ENCODE data around the gene IL24. TPM values are rescaled to one million over a fixed set of nuclear protein-coding genes. Genes with fewer than 3 reads are reported as not detected.

IL24 gene
- total RNA-seq, 2 donors from 2014 or later: not detected

DNA sequence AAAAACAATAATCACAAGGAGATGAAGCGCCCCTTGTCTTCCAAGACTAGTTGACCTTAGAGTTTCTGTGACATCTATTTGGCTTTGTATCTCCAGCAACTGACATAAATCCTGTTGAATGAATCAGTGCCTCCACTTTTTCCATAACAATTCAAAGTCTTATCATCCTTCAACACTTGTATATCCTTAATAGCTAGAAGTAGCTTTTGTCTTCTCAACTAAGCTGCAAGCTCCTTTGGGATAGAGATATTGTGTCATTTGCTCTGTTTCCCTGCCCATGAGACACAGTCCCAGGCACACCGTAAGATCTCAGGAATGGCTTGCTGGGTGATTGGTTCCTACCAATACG is 43.3 kb downstream of the IL24 start:
- ATAC-seq (ENCODE audit: insufficient number of reproducible peaks, low FRiP score, low read depth) (no peak), DNase-seq (ENCODE audit: low spot score) (no peak)
- TF ChIP-seq CTCF (IDR thresholded peaks at IDR 0.05): no peak
- Histone ChIP-seq H3K4me3 (no peak overlapping the region), H3K27me3 (replicated peaks; ENCODE audit: insufficient read depth) (no peaks in the 10 kb centered on the region), H3K27ac (no peak overlapping the region), H3K4me1 (ENCODE audit: control insufficient read depth in 1 of 2, low read depth in 2 of 2) (no peaks in the 10 kb centered on the region), H3K36me3 (no peaks in the 10 kb centered on the region), H3K9me3 (no peaks in the 10 kb centered on the region)

GRCh38 chr1:206941766-206942418 is 44.6 kb downstream of the IL24 start:
- H3K4me1 ChIP-seq (ENCODE audit: control insufficient read depth in 1 of 2, low read depth in 2 of 2): no peaks in the 10 kb centered on the region
- ATAC-seq (ENCODE audit: insufficient number of reproducible peaks, low FRiP score, low read depth) (no peak), DNase-seq (ENCODE audit: low spot score) (no peak)
- no peak overlapping the region for H3K4me3 ChIP-seq
- no peak for TF ChIP-seq CTCF (IDR thresholded peaks at IDR 0.05)
- H3K36me3 ChIP-seq: no peaks in the 10 kb centered on the region
- no peak overlapping the region for H3K27ac ChIP-seq
- no peaks in the 10 kb centered on the region for H3K27me3 ChIP-seq (replicated peaks; ENCODE audit: insufficient read depth)
- H3K9me3 ChIP-seq: no peaks in the 10 kb centered on the region

- no peak overlapping the region for H3K4me3 ChIP-seq
- H3K27ac ChIP-seq: no peak overlapping the region
- no peaks in the 10 kb centered on the region for H3K27me3 ChIP-seq (replicated peaks; ENCODE audit: insufficient read depth)
- no peaks in the 10 kb centered on the region for H3K4me1 ChIP-seq (ENCODE audit: control insufficient read depth in 1 of 2, low read depth in 2 of 2)
- no peak for ATAC-seq (ENCODE audit: insufficient number of reproducible peaks, low FRiP score, low read depth)
- DNase-seq (ENCODE audit: low spot score): no peak
- H3K36me3 ChIP-seq: no peaks in the 10 kb centered on the region
- H3K9me3 ChIP-seq: no peaks in the 10 kb centered on the region
- no peak for TF ChIP-seq CTCF (IDR thresholded peaks at IDR 0.05)
Measured at GRCh38 chr1:206944703-206945102, 47.5 kb downstream of the IL24 start.

GRCh38 chr1:206945779-206946178 is 48.5 kb downstream of the IL24 start:
- H3K4me3 ChIP-seq: no peak overlapping the region
- no peak overlapping the region for H3K27ac ChIP-seq
- no peaks in the 10 kb centered on the region for H3K4me1 ChIP-seq (ENCODE audit: control insufficient read depth in 1 of 2, low read depth in 2 of 2)
- ATAC-seq (ENCODE audit: insufficient number of reproducible peaks, low FRiP score, low read depth) (no peak), DNase-seq (ENCODE audit: low spot score) (no peak)
- H3K27me3 ChIP-seq (replicated peaks; ENCODE audit: insufficient read depth): no peaks in the 10 kb centered on the region
- H3K9me3 ChIP-seq: no peaks in the 10 kb centered on the region
- no peaks in the 10 kb centered on the region for H3K36me3 ChIP-seq
- TF ChIP-seq CTCF (IDR thresholded peaks at IDR 0.05): no peak

DNA sequence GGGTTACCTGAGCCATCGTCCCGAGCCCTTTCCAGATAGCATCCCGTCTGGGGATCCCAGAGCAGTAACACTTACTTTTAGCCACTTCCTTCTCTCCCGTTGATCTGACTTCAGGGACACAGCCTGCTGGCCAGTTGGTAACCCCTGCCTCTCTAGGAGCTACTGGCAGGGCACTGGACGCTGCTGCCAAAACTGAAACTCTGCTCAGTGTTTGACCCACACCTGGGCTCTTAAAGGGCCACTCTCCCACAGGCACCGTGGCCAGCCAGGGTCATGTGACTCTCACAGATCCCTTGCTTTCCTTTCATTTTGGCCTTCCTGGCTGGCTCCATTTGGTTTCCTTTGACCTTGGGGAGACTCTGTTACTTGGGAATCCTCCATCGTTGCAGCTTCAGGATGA is 49.0 kb downstream of the IL24 start, which contains the start of gene PIGR:
TSS of gene PIGR (minus strand) at position 206 of the 400 bp plus-strand sequence. CDS start 5,935 bp downstream, outside the sequence.
- H3K36me3 ChIP-seq: no peaks in the 10 kb centered on the region
- H3K9me3 ChIP-seq: no peaks in the 10 kb centered on the region
- H3K27me3 ChIP-seq (replicated peaks; ENCODE audit: insufficient read depth): no peaks in the 10 kb centered on the region
- no peak for TF ChIP-seq CTCF (IDR thresholded peaks at IDR 0.05)
- ATAC-seq (ENCODE audit: insufficient number of reproducible peaks, low FRiP score, low read depth): no peak
- H3K4me3 ChIP-seq: no peak within 1 kb of the TSS
- H3K4me1 ChIP-seq (ENCODE audit: control insufficient read depth in 1 of 2, low read depth in 2 of 2): no peaks in the 10 kb centered on the region
- no peak for DNase-seq (ENCODE audit: low spot score)
- no peak within 1 kb of the TSS for H3K27ac ChIP-seq
